Body of pancreas (tissue), 4 donors: ENCODE results near the gene TAS2R46.

ENCODE experiments used
- CTCF ChIP-seq, 7 experiments: fragments of 450-650 bp in 4 of 7; fragments of 200-600 bp in 3 of 7; sonication (generic) in 3 of 7; IDR thresholded peaks; one replicate each; pipeline ENCODE4 v1.5.1; 2016 to 2019; ENCODE audit warnings: antibody characterized with exemption in 7 of 7
- POLR2A ChIP-seq, 3 donors: fragments of 450-650 bp; IDR thresholded peaks; one replicate each; pipeline ENCODE4 v1.6.1; 2016; ENCODE audit warnings: antibody characterized with exemption in 3 of 3, mild to moderate bottlenecking in 2 of 3

DNA sequence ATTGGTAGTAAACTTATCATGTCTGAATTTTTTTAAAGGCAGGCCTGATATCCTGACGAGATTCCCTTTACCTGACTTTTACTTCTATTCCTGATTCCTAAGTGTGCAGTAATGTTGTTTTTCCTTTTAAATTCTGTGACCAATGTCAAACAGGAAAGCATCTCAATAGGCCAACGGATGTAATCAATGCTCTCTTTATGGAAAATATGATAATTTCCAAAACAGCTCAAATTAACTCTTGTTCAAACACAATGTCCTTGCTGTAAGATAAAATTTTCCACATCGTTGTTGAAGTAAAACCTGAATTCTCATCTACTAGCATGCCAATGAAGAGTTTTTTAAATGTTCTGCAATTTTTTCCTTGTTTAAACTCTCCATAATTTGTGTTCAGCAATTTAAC is 22.9 kb downstream of the TAS2R46 start:
- TF ChIP-seq CTCF (IDR thresholded peaks at IDR 0.05) (no peak), POLR2A (IDR thresholded peaks at IDR 0.05) (no peak)
